ENCODE measurements around the gene LRP1B.

DNA sequence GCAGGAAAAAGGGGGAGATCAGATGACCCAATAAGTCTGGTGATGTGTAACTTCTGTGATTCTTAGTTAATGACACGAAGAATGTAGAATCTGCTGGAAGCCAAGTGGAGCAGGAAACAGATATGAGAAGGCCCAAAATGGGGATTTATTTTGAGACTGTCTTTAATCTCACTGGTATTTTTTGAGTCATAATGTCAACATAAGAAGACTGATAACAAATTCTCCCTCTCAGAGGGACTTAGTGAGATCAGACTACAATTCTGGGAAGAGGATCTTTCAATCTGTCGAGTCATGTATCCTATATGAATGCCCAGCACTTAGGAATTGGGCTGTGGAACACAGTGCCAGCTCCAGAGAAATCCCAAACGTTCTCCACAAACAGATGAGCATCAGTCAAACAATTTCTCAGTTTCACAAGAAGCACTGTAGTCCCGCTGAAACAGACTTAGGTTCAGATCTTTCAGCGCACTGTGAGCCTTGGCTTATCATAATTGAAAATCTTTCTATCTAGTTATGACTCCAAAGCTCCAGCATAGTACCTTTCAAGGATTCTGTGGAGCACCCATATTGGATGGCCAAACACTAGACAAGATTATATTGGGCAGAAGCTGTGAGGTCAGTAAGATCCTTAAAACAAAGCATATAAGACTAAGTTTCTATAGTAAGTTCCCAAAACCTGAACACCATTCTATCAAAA, 738.2 kb downstream of the LRP1B start:
- TF ChIP-seq FOXM1 (IDR thresholded peaks at IDR 0.05; ENCODE audit: borderline replicate concordance, low read depth) (no peak), EP300 (IDR thresholded peaks at IDR 0.05; ENCODE audit: borderline replicate concordance) (no peak), RAD21 (IDR thresholded peaks at IDR 0.05; ENCODE audit: low read depth) (no peak), CREB1 (IDR thresholded peaks at IDR 0.05; ENCODE audit: low read depth) (no peak)
- TF ChIP-seq, protein P1, sequence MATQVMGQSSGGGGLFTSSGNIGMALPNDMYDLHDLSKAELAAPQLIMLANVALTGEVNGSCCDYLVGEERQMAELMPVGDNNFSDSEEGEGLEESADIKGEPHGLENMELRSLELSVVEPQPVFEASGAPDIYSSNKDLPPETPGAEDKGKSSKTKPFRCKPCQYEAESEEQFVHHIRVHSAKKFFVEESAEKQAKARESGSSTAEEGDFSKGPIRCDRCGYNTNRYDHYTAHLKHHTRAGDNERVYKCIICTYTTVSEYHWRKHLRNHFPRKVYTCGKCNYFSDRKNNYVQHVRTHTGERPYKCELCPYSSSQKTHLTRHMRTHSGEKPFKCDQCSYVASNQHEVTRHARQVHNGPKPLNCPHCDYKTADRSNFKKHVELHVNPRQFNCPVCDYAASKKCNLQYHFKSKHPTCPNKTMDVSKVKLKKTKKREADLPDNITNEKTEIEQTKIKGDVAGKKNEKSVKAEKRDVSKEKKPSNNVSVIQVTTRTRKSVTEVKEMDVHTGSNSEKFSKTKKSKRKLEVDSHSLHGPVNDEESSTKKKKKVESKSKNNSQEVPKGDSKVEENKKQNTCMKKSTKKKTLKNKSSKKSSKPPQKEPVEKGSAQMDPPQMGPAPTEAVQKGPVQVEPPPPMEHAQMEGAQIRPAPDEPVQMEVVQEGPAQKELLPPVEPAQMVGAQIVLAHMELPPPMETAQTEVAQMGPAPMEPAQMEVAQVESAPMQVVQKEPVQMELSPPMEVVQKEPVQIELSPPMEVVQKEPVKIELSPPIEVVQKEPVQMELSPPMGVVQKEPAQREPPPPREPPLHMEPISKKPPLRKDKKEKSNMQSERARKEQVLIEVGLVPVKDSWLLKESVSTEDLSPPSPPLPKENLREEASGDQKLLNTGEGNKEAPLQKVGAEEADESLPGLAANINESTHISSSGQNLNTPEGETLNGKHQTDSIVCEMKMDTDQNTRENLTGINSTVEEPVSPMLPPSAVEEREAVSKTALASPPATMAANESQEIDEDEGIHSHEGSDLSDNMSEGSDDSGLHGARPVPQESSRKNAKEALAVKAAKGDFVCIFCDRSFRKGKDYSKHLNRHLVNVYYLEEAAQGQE (IDR thresholded peaks at IDR 0.05; ENCODE audit: low read depth) = no peak
- TF ChIP-seq, protein P2, sequence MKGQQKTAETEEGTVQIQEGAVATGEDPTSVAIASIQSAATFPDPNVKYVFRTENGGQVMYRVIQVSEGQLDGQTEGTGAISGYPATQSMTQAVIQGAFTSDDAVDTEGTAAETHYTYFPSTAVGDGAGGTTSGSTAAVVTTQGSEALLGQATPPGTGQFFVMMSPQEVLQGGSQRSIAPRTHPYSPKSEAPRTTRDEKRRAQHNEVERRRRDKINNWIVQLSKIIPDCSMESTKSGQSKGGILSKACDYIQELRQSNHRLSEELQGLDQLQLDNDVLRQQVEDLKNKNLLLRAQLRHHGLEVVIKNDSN (IDR thresholded peaks at IDR 0.05) = no peak
- TF ChIP-seq, protein P3, sequence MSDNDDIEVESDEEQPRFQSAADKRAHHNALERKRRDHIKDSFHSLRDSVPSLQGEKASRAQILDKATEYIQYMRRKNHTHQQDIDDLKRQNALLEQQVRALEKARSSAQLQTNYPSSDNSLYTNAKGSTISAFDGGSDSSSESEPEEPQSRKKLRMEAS (IDR thresholded peaks at IDR 0.05) = no peak

All from Ishikawa (cell line).